SK-N-SH (cell line): Measurements from ENCODE around the gene SFT2D1.
"Not testable (repeated sequence)": the region's sequence is repeated elsewhere in the genome, so short reads cannot be mapped to it uniquely, and the experiment has no call there.

Experiments used
- CTCF ChIP-seq: fragments of 200-600 bp; sonication (generic); IDR thresholded peaks from 2 replicates; pipeline ENCODE4 v1.6.1; 2017; ENCODE audit warnings: antibody characterized with exemption, mild to moderate bottlenecking, moderate library complexity
- ELF1 ChIP-seq: IDR thresholded peaks from 2 replicates; pipeline ENCODE4 v1.4.0; 2012
- FOSL2 ChIP-seq: IDR thresholded peaks from 2 replicates; pipeline ENCODE4 v1.4.0; 2012; ENCODE audit warnings: low read depth, mild to moderate bottlenecking, moderate library complexity, borderline replicate concordance
- NFIC ChIP-seq: IDR thresholded peaks from 2 replicates; pipeline ENCODE4 v1.4.0; 2012; ENCODE audit warnings: borderline replicate concordance
- YY1 ChIP-seq: IDR thresholded peaks from 2 replicates; pipeline ENCODE4 v1.4.0; 2012; ENCODE audit warnings: low read depth, mild to moderate bottlenecking

DNA sequence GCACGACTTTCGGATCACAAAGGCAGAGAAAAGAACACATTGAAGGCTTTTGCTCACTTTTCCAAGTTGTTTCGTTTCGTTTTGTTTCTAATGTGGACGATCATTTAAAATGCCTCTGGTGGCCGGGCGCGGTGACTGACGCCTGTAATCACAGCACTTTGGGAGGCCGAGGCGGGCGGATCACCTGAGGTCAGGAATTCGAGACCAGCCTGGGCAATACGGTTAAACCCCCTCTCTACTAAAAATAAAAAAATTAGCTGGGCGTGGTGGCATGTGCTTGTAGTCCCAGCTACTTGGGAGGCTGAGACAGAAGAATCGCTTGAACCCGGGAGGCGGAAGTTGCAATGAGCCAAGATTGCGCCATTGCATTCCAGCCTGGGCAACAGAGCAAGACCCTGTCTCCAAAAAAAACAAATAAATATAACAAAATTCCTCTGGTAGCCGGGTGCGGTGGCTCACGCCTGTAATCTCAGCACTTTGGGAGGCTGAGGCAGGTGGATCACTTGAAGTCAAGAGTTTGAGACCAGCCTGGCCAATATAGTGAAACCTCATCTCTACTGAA, 41.5 kb upstream of the SFT2D1 start:
- peak; percentile 37 for TF ChIP-seq CTCF
- TF ChIP-seq FOSL2, YY1, ELF1, NFIC: not testable (repeated sequence)
